Glomerular visceral epithelial cell (primary cell): ENCODE results near the gene DIPK1A.
A peak's percentile ranks its signal among the peaks of the same experiment; 100 is the strongest.

Experiments
- DNase-seq: peaks from one replicate; pipeline ENCODE4 v3.0.0-alpha.2; 2016; ENCODE audit errors: extremely low spot score

DIPK1A gene

GRCh38 chr1:92953491-92953890, 7.8 kb downstream of the DIPK1A start:
- DNase-seq: no peak

- no peak for DNase-seq
Measured at GRCh38 chr1:92952714-92953113, 8.5 kb downstream of the DIPK1A start.

GRCh38 chr1:92951141-92951582, 10.1 kb downstream of the DIPK1A start:
- DNase-seq: peak; percentile 43

- DNase-seq: peak; percentile 58
Measured at GRCh38 chr1:92949937-92950817, 11.1 kb downstream of the DIPK1A start.

GRCh38 chr1:92948071-92948470, 13.2 kb downstream of the DIPK1A start:
- no peak for DNase-seq

- no peak for DNase-seq
Measured at GRCh38 chr1:92945748-92946270, 15.5 kb downstream of the DIPK1A start.

- DNase-seq: no peak
Measured at GRCh38 chr1:92944901-92945747, 16.1 kb downstream of the DIPK1A start.

GRCh38 chr1:92943502-92943847, 17.8 kb downstream of the DIPK1A start:
- no peak for DNase-seq

GRCh38 chr1:92940541-92940940, 20.7 kb downstream of the DIPK1A start:
- no peak for DNase-seq

- no peak for DNase-seq
Measured at GRCh38 chr1:92937731-92938130, 23.5 kb downstream of the DIPK1A start.

- no peak for DNase-seq
Measured at GRCh38 chr1:92936865-92937264, 24.4 kb downstream of the DIPK1A start.

- DNase-seq: no peak
Measured at GRCh38 chr1:92934395-92935378, 26.6 kb downstream of the DIPK1A start.

- no peak for DNase-seq
Measured at GRCh38 chr1:92933459-92933858, 27.8 kb downstream of the DIPK1A start.

- DNase-seq: no peak
Measured at GRCh38 chr1:92931691-92932090, 29.6 kb downstream of the DIPK1A start.

GRCh38 chr1:92929461-92929860, 31.8 kb downstream of the DIPK1A start:
- DNase-seq: no peak

- DNase-seq: no peak
Measured at GRCh38 chr1:92927870-92928269, 33.4 kb downstream of the DIPK1A start.

- no peak for DNase-seq
Measured at GRCh38 chr1:92926873-92927272, 34.4 kb downstream of the DIPK1A start.

GRCh38 chr1:92924501-92924900, 36.8 kb downstream of the DIPK1A start:
- DNase-seq: no peak

GRCh38 chr1:92923664-92924063, 37.6 kb downstream of the DIPK1A start:
- no peak for DNase-seq

- DNase-seq: peak; percentile 65
Measured at GRCh38 chr1:92922356-92923035, 38.8 kb downstream of the DIPK1A start.
